Umbilical cord (tissue), 2 donors: ENCODE data around the gene CAMTA1. TPM values are rescaled to one million over a fixed set of nuclear protein-coding genes. Genes with fewer than 3 reads are reported as not detected.

Source experiments
- DNase-seq: peaks from one replicate; pipeline ENCODE4 v3.0.0-alpha.2; 2015; ENCODE audit warnings: low spot score
- total RNA-seq: library from RNA; depleted of rRNA; stranded (reverse); fragments of >200 nt; gene quantifications from one replicate; pipeline ENCODE4 v1.2.3, GENCODE V29; 2014; ENCODE audit warnings: low replicate concordance; ENCODE audit not compliant: insufficient read depth

Gene CAMTA1
- total RNA-seq, 1 donor from 2014 or later: 29.6 TPM

DNA sequence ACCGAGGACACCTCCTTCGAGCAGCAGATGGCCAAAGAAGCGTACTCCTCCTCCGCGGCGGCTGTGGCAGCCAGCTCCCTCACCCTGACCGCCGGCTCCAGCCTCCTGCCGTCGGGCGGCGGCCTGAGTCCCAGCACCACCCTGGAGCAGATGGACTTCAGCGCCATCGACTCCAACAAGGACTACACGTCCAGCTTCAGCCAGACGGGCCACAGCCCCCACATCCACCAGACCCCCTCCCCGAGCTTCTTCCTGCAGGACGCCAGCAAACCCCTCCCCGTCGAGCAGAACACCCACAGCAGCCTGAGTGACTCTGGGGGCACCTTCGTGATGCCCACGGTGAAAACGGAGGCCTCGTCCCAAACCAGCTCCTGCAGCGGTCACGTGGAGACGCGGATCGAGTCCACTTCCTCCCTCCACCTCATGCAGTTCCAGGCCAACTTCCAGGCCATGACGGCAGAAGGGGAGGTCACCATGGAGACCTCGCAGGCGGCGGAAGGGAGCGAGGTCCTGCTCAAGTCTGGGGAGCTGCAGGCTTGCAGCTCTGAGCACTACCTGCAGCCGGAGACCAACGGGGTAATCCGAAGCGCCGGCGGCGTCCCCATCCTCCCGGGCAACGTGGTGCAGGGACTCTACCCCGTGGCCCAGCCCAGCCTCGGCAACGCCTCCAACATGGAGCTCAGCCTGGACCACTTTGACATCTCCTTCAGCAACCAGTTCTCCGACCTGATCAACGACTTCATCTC, 879.1 kb downstream of the CAMTA1 start:
- no peak for DNase-seq

DNA sequence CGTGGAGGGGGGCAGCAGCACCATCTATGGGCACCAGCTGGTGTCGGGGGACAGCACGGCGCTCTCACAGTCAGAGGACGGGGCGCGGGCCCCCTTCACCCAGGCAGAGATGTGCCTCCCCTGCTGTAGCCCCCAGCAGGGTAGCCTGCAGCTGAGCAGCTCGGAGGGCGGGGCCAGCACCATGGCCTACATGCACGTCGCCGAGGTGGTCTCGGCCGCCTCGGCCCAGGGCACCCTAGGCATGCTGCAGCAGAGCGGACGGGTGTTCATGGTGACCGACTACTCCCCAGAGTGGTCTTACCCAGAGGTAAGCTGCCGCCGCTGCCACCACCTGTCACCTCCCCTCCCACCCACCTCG, 879.6 kb downstream of the CAMTA1 start:
- no peak for DNase-seq

DNA sequence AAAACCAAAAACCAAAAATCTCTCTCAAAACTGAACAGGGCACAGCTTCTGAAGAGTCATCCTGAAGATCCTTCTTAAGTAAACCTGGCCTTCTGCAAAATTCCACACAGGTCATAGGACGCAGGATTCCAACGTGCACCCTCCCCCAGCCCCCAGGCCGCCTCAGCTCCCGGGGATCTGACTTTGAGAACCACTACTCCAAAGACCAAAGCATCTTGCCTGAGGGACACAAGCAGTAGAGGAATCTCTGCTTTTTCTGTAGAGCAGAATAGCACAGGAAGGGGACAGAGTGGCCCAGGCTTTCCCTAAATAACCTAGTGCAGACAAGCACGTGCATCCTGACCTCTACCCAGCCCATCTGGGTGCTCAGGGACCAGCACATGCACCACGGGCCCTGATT, 881.0 kb downstream of the CAMTA1 start:
- no peak for DNase-seq

DNA sequence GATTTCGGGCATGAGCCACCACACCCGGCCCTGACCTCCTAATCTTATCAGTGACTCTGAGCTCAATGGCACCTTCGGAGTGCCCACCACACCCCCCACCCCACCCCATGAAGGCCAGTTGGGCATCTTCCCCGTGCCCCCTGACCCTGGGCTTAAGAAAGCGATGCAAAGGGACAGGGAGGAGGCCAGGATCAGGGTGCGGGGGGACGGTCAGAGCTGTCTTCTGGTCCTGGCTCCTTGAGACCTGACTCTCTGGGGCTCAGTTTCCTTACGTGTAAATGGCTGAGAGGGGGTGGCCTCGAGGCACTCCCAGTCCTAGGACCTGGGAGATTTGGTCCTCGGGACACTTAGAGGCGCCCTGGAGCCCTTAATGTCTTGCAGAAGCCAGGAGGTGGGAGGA, 881.9 kb downstream of the CAMTA1 start:
- DNase-seq: no peak

DNA sequence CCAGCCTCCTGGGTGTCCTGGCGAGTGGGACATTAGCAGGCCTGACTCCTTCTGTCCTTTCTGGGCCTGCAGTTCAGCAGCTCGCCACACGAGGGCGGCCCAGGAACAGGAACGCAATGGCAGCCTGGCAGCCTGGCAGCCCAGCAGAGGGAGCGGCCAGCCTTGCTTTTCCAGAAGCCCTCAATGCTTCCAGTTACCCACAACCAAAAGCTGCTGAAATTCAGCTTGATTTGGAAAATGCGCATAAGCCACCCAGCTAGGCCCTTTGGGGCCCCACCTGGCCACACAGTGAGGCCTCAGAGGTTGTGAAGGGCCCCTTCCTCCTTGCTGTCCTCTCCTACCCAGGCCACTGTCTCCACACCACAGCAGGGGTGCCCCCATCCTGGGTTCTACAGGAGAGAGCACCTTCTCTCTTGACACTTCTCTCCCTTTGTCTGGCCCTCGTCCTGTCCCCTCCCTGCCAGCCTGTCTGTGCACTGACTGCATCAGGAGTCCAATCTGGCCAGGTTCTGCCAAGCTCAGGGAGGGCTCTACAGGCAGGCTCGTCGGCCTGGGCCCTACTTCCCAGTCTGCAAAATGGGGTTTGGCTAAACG, 882.5 kb downstream of the CAMTA1 start:
- DNase-seq: peak; percentile 88

DNA sequence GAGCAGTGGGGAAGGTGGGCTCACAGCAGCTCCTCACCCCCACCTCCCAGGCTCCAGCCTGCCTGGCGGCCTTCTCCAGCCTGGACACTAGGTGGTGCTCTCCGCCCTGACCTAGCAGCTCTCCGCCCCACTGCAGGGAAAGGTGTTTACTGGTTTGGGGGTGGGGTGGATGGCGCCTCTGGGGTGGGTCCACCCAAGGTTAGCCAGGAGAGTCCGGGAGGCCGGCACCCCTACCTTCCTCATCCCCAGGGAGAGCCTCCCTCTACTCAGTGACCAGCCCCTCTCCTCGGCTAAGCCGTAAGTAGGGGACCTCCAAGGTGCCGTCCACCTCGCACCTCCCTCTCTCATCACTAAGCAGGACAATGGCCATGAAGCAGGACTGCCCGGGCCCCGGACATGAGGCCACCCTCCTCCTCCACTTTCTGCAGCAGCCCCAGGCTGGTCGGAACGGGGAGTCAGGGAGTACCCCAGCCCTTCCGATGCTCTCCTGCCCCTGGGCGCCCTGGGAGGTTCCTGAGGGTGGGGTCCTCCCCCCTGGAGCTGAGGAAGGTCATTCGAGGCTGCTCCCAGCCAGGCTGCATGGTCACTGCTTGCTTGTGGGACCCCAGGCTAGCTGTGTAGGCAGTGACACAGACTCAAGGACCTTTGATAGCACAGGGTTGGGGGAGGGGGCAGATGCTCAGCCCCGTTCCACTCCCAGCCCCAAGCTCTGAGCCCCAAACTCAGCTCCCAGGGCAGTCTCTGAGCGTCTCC, 884.5 kb downstream of the CAMTA1 start:
- peak; percentile 27 for DNase-seq

DNA sequence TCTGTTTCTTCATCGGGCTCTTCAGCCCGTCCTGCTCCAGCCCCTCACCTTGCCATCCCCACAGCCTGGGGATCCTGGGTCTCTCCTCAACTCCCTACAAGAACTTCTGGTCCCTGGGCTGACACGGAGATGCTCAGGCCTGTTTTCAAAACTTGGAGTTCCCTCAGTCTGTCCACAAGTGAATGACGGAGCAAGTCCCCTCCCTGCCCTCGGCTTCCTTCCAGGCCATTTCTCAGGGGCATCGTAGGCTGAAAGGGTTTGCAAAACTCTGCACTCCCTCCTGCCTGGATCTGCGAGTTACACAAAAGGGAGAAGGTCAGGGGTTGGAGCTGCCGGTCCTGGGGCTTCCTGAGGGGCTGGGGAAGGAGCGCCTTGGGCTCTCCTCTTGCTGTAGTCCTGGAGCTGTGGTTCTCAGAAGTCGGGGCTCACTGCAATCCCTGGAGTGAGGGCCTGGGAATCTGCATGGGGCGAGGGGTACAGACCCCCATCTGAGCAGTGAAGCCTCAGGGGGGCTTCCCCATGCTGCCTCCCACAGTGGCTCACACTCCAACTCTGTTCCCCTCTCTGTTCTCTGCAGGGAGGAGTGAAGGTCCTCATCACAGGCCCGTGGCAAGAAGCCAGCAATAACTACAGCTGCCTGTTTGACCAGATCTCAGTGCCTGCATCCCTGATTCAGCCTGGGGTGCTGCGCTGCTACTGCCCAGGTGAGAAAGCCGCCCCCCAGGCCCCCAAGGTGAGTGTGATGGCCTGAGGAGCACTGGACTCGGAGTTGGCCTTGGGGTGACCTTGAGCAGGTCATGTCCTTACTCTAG, 885.3 kb downstream of the CAMTA1 start:
- no peak for DNase-seq

DNA sequence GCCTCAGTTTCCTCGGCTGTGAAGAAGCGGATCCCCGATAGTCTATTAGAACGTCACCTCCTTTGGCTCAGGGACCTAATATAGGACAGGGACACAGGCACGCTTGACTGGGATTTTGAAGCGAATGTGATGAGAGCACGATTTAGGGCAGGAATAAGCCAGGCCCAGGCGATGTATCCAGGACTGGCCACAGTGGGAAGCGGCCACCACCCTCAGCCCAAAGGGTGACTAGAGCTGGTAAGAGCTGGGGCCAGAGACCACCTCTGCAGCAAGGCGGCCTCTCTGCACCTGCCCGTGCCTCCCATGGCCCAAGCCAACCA, 885.9 kb downstream of the CAMTA1 start:
- DNase-seq: no peak

DNA sequence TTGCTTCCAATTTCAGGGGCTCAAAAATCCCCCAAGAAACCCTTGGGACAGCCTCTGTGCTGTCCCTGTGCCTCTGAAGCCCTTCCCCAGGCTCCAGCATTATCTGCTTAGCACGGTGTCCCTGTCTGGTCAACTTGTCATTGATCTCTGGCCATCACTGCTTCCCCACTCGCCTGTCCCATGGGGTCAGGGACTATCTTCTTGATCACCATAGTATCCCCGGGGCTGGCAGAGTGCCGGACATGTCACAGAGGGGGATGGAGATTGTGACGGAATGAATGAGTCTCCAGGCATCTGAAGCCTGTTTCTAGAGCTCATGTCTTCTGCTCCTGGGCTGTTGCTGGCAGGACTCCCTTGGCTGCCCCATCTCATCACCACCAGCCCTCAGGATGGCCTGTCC, 886.4 kb downstream of the CAMTA1 start:
- no peak for DNase-seq

DNA sequence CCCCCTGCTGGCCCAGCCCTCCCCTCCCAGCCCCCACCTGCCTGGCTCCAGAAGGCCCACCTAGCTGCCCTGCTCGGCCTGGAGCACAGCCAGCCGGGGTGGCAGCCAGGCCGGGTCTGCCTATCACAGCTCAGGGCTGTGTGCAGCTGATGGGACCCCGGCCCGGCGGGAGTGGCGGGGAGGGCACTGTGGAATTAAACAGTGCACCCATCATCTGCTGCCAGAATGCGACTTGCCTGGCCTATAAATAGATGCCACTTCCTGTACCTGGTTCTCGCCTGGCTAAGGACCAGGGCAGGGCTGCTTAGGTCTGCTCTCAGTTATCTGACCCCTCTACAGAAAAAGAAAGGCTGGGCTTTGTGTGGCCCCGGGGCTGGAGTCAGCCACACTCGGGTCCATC, 887.6 kb downstream of the CAMTA1 start:
- DNase-seq: no peak

DNA sequence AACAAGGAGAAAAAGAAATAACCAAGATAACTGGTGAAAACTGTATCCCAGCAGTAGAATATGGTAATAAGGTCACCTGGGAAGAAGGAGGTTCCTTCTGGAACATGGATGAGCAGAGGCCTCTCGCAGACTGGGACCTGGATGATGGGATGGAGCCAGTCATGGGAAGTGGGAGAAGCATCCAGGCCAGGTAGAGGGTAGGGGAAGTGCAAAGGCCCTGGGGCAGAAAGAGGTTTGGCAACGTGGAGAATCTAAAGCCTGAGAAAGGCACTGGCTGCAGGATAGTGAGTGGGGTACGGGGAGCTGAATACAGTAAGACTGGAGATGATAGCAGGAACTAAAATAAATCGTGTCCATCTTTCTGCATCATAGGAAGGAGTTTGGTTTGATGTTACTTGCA, 889.7 kb downstream of the CAMTA1 start:
- no peak for DNase-seq

DNA sequence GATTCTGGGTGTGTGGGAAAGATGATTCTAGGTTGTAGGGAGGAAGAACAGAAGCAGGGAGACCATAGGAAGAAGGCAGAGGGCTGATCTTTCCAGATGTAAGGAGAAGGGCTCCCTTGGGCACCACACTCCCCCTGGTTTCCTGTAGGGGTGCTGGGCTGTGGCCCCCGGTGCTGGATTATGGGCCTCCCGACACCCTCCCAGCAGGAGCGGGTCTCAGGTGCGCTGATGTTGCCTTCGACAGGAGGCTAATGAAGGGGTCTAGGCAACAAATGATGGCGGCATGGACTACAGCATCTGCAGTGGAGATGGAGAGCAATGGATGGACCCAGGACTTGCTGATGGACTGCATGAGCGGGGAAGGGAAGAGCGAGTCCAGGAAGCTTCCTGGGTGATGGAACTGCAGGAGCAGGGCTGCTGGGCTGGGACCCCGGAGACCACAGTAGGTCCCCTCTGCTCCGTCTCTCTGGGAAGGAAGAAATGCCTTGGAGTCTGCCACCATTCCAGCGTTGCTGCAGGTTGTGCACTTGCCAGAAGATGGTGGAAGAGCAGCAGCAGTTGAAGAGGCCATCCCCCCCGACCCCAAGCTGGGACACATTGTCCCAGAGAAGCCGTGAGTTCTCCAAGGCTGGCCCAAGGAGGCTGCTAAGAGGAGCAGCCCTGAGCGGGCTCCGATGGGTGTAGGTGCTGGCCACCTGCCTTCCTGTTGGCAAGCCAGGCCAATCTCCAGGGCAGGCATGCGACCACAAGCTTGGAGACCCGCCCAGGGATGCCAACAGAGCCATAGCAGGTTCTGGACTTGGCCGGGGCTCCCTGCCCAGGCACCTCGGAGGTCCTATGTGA, 890.4 kb downstream of the CAMTA1 start:
- DNase-seq: no peak

DNA sequence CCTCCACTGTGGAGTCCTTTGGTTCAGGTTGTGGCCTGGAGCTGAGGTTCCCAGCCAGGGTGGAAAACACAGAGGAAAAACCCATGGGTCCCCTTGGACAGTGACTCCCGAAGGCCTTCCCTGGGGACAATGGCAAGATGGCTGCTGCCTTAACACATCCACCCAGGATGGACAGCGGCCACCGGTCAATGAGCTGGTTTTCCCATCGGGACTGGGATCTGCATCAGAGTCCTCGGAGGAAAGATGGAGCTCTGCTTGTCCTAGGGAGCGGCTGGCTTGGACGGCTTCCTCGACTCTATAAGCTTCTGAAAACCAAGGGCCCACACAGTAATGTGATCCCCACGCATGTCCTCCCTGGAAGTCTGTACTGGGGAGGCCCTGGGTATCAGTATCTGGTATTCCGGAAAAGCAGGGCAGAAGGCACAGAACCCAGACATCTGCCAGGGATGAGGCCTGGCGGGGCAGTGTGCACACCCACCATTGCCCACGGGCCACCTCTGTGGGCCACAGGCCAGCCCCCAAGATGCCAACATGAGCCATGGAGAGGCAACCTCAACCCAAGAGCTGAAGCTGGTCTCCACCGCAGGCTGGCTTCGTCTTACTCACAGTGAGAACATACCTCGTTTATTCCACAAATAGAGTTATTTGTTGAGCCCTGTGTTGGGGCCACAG, 891.2 kb downstream of the CAMTA1 start:
- DNase-seq: no peak

DNA sequence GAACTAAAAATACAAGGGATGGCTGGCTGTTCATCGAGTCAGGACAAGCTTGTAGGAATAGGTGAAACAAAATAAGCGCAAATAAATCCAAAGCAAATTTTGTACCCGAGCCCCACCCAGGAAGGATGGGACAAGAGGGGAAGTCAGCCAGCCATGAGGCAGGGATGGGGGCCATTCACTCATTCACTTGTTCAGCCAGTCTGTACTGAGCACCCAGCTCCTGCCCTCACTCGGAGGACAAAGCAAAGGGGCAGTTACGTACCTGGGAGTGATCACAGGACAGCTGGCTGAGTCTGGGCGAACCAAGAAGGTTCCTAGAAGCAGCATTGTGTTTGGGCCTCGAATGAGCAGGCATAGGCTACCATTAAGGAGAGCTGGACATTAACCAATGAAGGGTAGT, 891.9 kb downstream of the CAMTA1 start:
- DNase-seq: no peak

DNA sequence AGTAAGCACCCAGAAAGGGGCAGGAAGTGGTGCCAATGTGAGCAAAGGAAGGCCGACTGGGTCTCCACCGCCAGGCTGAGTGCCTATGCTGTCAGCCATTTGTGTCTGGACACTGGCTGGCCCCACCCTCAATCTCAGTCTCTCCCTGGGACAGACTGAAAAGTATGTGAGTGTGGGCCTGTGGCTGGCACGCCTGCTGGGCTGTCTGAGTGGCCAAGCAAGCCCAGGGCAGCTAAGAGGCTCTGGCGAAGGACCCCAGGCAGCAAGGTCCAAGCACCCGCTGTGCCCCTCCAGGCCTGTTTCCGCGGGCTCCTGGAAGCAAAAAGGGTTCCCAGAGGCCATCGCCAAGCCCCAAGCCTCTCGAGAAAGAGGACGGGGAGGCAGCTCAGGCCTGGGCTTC, 892.6 kb downstream of the CAMTA1 start:
- DNase-seq: no peak

DNA sequence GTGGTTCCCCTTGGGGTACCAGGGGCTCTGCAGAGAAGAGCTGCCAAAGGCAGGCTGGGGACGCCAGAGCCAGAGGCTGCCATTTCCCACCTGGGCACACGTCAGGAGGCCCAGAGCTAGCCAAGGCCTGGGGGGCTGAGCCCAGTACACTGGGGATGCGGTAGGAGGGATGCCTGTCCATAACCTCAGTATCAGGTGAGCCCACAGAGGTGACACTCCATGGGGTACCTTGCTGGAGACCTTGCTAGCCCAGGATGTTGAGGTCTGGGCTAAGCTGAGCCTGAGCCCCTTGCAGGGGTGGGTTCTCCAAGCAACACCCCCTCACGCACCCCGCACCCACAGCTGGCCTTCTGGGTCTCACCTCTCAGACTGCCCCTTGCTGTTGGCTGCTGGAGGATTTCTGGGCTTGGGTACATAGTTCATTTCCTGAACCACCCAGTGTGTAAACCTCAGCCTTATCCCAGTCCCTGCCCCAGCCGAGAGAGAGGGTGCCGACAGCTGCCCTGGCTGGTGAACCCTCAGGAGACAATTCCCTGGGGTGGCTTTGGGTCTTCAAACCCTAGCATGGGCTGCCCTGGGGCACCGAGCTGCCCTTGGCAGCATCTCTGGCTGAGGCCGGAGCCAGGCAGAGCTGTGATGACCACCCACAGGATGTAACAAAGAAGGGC, 893.4 kb downstream of the CAMTA1 start:
- DNase-seq: no peak

DNA sequence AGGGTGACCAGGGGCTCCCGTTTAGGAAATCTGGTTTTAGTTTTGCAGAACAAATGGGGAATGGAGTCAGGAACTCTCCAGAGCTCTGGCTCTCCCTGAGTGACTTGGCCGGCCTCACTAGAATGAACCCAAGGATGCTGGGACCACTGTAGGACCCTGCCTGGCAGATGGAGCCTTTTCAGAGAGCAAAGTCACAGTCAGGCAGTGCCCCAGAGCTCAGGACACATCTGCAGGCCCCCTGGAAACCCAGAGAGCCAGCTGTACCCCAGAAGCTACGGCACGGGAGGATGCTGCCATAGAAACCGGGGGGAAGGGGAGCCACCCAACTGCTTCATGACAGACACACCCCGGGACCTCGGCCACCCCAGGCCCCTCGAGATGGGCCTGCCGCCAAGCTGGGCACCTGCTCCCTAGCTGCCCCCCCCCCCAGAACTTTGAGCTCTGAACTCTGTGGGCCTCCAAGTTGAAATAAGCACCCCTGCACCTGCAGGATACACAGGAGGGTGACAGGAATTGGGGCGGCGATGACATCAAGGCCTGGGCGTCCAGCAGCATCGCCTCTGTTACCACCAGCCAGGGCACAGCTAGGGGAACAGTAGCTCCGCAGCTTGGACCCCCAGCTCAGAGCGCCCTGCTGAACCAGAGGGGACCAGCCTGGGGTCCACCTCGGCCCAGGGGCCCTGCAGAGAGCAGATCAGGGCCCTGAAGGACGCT, 894.1 kb downstream of the CAMTA1 start:
- no peak for DNase-seq

DNA sequence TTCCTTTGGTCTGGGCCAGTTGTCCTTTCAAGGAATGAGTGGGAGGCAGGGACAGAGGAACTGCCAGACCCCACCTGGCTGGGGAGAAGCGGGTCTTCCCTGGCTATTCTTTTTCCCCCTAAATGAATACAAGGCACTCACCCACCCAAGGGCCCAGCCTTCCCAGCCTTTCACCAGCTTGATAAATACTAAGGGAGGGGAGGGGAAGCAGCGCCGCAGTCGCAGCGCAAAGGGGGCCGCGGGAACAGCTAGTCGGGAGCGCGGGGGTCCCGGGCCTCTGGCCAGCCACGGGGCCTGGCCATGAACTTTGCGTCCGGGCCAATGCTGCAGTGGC, 894.6 kb downstream of the CAMTA1 start:
- no peak for DNase-seq

DNA sequence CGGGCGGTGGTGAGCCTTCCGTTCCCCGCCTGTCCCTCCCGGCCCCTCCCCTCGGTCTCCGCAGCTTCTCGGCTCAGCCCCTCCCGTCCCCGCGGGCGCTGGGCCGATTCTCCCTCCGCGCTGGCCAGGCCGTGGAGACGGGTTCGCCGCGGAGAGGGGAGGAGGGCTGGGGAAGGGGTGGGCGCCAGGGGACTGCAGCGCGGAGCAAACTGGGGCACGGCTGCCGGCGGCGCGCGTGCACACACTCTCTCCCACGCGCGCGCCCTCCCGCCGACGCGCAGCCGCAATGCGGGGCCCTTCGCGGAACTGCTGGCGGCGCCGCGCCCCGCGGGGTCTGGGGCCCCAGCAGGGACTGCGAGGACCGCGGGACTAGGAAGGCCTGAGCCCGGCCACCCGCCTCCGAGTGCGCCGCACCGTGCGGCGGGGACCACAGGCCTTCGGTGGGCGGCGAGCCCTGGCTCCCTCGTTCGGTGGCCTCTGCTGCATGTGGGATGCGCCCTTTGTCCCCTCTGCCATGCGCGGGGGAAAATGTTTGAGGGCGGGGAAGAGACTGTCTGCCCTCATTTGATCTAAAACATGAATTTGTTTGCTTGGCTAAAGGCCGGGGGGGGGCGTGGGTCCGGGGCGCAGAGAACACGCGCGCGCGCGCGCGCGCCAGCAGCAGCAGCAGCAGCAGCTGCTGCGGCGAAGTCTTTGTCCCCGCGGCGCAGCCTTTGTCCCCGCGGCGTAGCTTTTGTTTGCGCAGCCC, 895.1 kb downstream of the CAMTA1 start:
- peak; percentile 81 for DNase-seq
